Measurements from ENCODE around the gene PRR5L. TPM values are rescaled to one million over a fixed set of nuclear protein-coding genes. Genes with fewer than 3 reads are reported as not detected.

PRR5L gene
- total and polyA plus RNA-seq, 3 experiments from 2014 or later = 28.4 to 43.0 (median 32.5) TPM

DNA sequence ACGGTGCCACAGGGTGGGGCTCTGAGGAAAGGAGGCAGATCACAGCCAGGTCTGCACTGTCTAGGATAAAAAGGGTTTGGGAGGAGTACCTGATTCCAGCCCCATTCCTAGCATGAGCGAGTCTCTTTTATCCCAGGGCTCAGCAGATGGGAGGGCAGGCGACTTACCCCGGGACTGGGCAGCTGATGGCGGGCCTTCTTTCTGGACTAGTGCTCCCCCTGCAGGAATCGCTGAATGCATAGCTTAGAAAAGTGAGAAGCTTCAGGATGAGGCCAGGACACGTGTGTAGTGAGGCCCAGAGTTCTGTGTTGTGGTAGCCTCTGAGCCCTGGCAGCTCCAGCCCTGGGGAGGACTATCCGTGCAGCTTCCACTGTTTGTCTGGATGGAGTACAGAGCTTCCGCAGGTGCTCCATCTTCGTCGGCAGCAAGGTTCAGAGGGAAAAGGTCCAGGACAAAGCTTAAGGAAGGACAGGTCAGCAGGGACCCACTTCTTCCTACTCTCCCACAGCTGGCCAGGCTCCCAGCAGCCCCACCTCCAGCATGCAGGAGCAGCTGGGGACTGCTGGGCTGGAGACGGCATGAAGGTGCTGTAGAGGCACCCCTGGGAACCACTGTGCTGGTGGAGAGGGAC is 37.2 kb upstream of the PRR5L start:
- H3K9me3 Mint-ChIP-seq = no peaks in the 10 kb centered on the region
- H3K36me3 Mint-ChIP-seq = no peaks in the 10 kb centered on the region
- no peaks in the 10 kb centered on the region for H3K36me3 ChIP-seq (ENCODE audit: insufficient read depth, low read length)
- no peak for DNase-seq
- H3K4me3 ChIP-seq (ENCODE audit: low read length) = no peak overlapping the region
- peaks cover 25 to 50% of the 10 kb centered on the region in 2 donors for H3K27me3 Mint-ChIP-seq
- no peak overlapping the region for H3K4me3 Mint-ChIP-seq
- H3K4me1 ChIP-seq (ENCODE audit: insufficient read depth, low read length) = no peaks in the 10 kb centered on the region
- ChIA-PET CTCF (no interaction called here), POLR2A (no interaction called here)
- no peaks in the 10 kb centered on the region for H3K9me3 ChIP-seq (ENCODE audit: low read length)
- no peak overlapping the region for H3K27ac Mint-ChIP-seq
- no peaks in the 10 kb centered on the region for H3K4me1 Mint-ChIP-seq
- peaks cover 5% of the 10 kb centered on the region for H3K27me3 ChIP-seq (ENCODE audit: insufficient read depth, low read length, poor library complexity, severe bottlenecking)
- H3K27ac ChIP-seq (ENCODE audit: low read depth, low read length) = no peak overlapping the region

DNA sequence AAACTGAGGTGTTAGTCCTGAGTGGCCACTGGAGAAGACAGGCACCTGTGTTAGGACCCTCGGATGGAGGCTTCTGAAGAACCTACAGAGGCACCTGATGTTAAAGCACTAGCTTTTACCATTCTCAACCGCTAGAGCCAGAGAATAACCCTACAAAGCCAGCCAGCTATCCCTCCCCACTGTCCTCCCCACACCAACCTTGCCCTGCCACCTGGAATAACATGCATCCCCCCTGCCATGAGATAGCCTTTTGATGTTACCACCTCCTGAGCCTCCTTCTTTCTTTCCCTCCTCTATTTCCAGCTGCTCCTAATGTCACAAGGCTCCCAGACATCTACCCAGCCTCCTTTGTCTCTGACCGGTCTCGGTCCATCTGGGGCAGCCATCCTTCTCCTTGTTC is 35.0 kb upstream of the PRR5L start:
- no peak overlapping the region for H3K4me3 ChIP-seq (ENCODE audit: low read length)
- peaks cover 5% of the 10 kb centered on the region for H3K27me3 ChIP-seq (ENCODE audit: insufficient read depth, low read length, poor library complexity, severe bottlenecking)
- CTCF ChIA-PET = interaction anchor here (1.2 to 1.9 kb wide), 2 partner anchors 9 to 12 kb away, joined by 3 to 4 read pairs; no protein-coding TSS in a partner anchor
- H3K27me3 Mint-ChIP-seq = peaks cover 27 to 55% of the 10 kb centered on the region in 2 donors
- H3K27ac ChIP-seq (ENCODE audit: low read depth, low read length) = no peak overlapping the region
- no peaks in the 10 kb centered on the region for H3K4me1 ChIP-seq (ENCODE audit: insufficient read depth, low read length)
- no peak overlapping the region for H3K4me3 Mint-ChIP-seq
- no peaks in the 10 kb centered on the region for H3K36me3 Mint-ChIP-seq
- POLR2A ChIA-PET = no interaction called here
- DNase-seq = no peak
- H3K4me1 Mint-ChIP-seq = no peaks in the 10 kb centered on the region
- no peak overlapping the region for H3K27ac Mint-ChIP-seq
- no peaks in the 10 kb centered on the region for H3K9me3 Mint-ChIP-seq
- no peaks in the 10 kb centered on the region for H3K36me3 ChIP-seq (ENCODE audit: insufficient read depth, low read length)
- H3K9me3 ChIP-seq (ENCODE audit: low read length) = no peaks in the 10 kb centered on the region

DNA sequence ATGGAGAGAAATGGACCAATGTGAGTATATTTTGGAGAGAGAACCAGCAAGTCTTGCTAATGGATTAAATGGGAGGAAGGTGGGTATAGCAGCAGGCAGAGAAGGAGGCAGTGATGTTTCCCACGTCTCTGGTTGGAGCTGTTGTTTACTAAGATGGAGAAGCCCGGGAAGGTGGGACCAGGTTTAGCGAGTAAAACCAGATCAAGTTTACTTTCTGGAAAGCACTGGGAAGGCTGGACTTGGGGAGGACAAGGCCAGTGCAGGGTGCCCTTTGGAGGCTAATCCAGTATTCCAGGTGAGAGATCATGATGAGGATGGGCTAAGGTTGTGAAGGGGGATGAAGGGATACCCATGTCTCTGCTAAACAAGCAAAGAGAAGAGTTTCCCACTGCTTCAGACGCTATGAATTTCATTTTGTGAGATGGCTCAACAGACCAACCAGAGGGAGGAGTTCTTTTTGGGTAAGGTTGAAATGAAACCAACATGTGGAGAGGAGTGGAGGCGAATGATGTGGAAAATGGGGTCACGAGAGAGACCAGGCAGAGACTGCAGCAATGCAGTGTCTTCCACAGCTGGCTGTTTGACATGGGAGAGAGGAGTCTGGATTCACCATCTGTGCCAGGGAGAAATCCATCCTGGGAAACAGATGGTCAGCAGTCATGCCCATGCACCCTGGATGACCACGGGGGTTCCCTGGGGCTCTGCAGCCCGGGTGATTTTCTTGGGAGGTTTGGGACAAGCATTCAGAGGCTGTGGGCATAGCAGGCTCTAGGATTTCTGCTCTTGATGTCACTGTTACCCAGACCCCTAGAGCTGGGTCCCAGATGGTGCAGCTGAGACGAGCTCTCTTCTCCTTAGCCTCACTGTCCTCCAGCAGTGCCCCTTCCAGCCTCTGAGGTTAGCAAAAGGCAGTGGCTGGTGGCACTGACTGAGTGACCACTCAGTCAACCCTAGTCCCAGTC is 31.8 kb upstream of the PRR5L start:
- H3K4me3 Mint-ChIP-seq = no peak overlapping the region
- peaks cover 17 to 36% of the 10 kb centered on the region in 2 donors for H3K27me3 Mint-ChIP-seq

DNA sequence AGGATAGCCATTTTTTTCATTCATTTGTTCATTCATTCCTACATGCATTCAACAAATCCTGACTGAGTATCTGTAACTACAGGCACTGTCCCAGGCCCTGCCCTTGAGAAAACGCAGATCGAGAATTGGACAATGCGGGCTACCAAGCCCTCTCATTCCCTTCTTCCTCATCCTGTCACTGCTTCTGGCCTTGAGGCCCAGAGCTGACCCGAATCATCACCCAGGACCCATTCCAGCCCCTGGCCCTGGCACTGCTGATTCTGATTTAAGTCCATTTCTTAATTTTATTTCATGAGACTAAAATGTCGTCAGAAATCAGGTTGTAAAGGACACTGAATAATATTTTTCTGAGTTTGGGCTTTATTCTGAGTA is 31.1 kb upstream of the PRR5L start:
- CTCF ChIA-PET = interaction anchor here (1.4 to 1.7 kb wide), 3 partner anchors 15 to 654 kb away, joined by 3 to 5 read pairs (median 5); partner anchors contain the start of gene FJX1

More for the DNA sequence above, 31.8 kb upstream of the PRR5L start:
- Histone ChIP-seq H3K4me3 (ENCODE audit: low read length) (no peak overlapping the region), H3K4me1 (ENCODE audit: insufficient read depth, low read length) (no peaks in the 10 kb centered on the region), H3K27me3 (ENCODE audit: insufficient read depth, low read length, poor library complexity, severe bottlenecking) (no peaks in the 10 kb centered on the region), H3K36me3 (ENCODE audit: insufficient read depth, low read length) (no peaks in the 10 kb centered on the region), H3K27ac (ENCODE audit: low read depth, low read length) (no peak overlapping the region), H3K9me3 (ENCODE audit: low read length) (no peaks in the 10 kb centered on the region)
- Mint-ChIP-seq H3K4me1 (no peaks in the 10 kb centered on the region), H3K27ac (no peak overlapping the region), H3K36me3 (no peaks in the 10 kb centered on the region), H3K9me3 (no peaks in the 10 kb centered on the region)
- ChIA-PET CTCF (interaction anchor here (1.2 kb wide), 1 partner anchor 12 kb away, joined by 3 read pairs; no protein-coding TSS in a partner anchor), POLR2A (no interaction called here)
- DNase-seq = no peak

DNA sequence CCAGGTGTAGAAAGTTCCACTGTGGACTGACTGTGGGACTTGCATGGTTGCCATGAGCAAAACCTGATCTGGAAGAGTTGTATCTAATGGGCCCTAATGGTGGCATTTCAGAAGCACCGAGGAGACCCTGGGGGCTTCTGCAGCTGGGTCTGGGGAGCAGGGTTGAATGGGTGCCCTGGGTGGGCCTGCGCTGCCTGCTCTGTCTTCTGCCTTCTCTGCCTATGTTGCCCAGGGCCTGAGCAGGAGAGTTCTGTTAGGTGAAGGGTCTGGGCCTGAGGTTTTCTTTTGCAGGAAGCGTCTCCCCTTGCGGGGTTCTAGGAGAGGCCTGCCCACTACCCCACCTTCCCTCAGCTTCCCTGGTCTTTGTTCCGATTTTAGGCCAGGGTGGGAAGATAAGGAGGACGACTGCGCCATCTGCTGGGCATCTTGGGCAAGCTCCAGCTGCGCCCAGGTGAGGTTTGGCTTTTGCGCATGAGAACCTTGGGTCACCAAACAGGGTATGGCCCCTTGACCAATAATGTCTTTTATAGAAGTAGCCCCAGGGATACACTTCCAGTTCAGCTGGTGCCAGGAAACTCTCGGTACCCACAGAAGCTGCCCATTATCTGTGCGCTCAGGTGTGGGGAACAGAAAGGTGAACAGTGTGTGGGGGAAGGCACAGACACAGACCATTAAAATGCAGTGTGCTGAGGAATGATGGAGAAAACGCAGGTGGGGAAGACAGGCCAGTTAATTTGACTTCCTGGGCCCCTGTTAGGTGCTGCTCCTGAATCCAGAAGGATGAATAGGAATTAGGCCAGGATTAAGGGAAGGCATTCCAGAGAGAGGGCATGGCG is 30.1 kb upstream of the PRR5L start:
- POLR2A ChIA-PET = no interaction called here
- H3K4me1 Mint-ChIP-seq = no peaks in the 10 kb centered on the region

More for the DNA sequence above, 31.1 kb upstream of the PRR5L start:
- Mint-ChIP-seq H3K4me1 (no peaks in the 10 kb centered on the region), H3K9me3 (no peaks in the 10 kb centered on the region), H3K27ac (no peak overlapping the region), H3K27me3 (peaks cover 14 to 33% of the 10 kb centered on the region in 2 donors), H3K4me3 (no peak overlapping the region), H3K36me3 (peaks cover 0 to 3% (median 2%) of the 10 kb centered on the region in 3 donors)
- Histone ChIP-seq H3K9me3 (ENCODE audit: low read length) (no peaks in the 10 kb centered on the region), H3K4me1 (ENCODE audit: insufficient read depth, low read length) (no peaks in the 10 kb centered on the region), H3K4me3 (ENCODE audit: low read length) (no peak overlapping the region), H3K27me3 (ENCODE audit: insufficient read depth, low read length, poor library complexity, severe bottlenecking) (no peaks in the 10 kb centered on the region), H3K27ac (ENCODE audit: low read depth, low read length) (no peak overlapping the region), H3K36me3 (ENCODE audit: insufficient read depth, low read length) (no peaks in the 10 kb centered on the region)
- DNase-seq = no peak
- POLR2A ChIA-PET = no interaction called here

DNA sequence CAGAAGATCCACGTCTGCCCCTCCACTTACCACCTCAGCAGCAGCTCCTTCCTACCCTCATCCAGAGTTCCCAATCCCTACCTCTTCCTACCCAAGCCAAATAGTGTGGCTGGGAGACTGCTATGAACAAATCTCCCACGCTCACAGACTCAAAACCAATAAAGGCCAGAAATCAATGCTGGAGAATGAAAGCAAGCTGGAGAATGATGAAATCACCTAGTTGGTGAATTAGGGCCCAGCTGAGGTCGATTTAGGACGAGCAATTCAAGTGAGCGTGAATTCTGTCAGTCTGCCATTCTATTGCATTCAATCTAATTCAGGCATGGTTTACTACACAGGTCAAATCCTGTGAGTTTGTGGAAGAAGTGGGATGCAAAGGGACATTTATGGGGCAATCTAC is 29.3 kb upstream of the PRR5L start:
- no peaks in the 10 kb centered on the region for H3K9me3 Mint-ChIP-seq
- POLR2A ChIA-PET = no interaction called here
- no peak overlapping the region for H3K4me3 Mint-ChIP-seq
- H3K27ac Mint-ChIP-seq = no peak overlapping the region
- peaks cover 10 to 18% (median 16%) of the 10 kb centered on the region in 3 donors for H3K36me3 Mint-ChIP-seq
- H3K27me3 ChIP-seq (ENCODE audit: insufficient read depth, low read length, poor library complexity, severe bottlenecking) = no peaks in the 10 kb centered on the region
- CTCF ChIA-PET = interaction anchor here (0.8 to 2.0 kb wide), 12 partner anchors 9 to 661 kb away, joined by 3 to 7 read pairs (median 4); partner anchors contain the start of gene FJX1
- no peaks in the 10 kb centered on the region for H3K36me3 ChIP-seq (ENCODE audit: insufficient read depth, low read length)
- no peak for DNase-seq
- no peak overlapping the region for H3K27ac ChIP-seq (ENCODE audit: low read depth, low read length)
- no peaks in the 10 kb centered on the region for H3K4me1 Mint-ChIP-seq
- no peak overlapping the region for H3K4me3 ChIP-seq (ENCODE audit: low read length)
- H3K9me3 ChIP-seq (ENCODE audit: low read length) = no peaks in the 10 kb centered on the region
- no peaks in the 10 kb centered on the region for H3K4me1 ChIP-seq (ENCODE audit: insufficient read depth, low read length)
- peaks cover 4 to 16% of the 10 kb centered on the region in 2 donors for H3K27me3 Mint-ChIP-seq

More for the DNA sequence above, 30.1 kb upstream of the PRR5L start:
- H3K27ac Mint-ChIP-seq = no peak overlapping the region
- CTCF ChIA-PET = interaction anchor here (0.8 to 2.0 kb wide), 15 partner anchors 8 to 660 kb away, joined by 3 to 7 read pairs (median 4); partner anchors contain the start of genes COMMD9 and FJX1
- no peak overlapping the region for H3K4me3 Mint-ChIP-seq
- H3K9me3 Mint-ChIP-seq = no peaks in the 10 kb centered on the region
- peaks cover 9 to 24% of the 10 kb centered on the region in 2 donors for H3K27me3 Mint-ChIP-seq
- Histone ChIP-seq H3K27me3 (ENCODE audit: insufficient read depth, low read length, poor library complexity, severe bottlenecking) (no peaks in the 10 kb centered on the region), H3K4me1 (ENCODE audit: insufficient read depth, low read length) (no peaks in the 10 kb centered on the region), H3K27ac (ENCODE audit: low read depth, low read length) (no peak overlapping the region), H3K36me3 (ENCODE audit: insufficient read depth, low read length) (no peaks in the 10 kb centered on the region), H3K9me3 (ENCODE audit: low read length) (no peaks in the 10 kb centered on the region), H3K4me3 (ENCODE audit: low read length) (no peak overlapping the region)
- peak in 4 of 5 donors; percentile 9 to 34 (median 27) for DNase-seq
- peaks cover 3 to 11% (median 8%) of the 10 kb centered on the region in 3 donors for H3K36me3 Mint-ChIP-seq

DNA sequence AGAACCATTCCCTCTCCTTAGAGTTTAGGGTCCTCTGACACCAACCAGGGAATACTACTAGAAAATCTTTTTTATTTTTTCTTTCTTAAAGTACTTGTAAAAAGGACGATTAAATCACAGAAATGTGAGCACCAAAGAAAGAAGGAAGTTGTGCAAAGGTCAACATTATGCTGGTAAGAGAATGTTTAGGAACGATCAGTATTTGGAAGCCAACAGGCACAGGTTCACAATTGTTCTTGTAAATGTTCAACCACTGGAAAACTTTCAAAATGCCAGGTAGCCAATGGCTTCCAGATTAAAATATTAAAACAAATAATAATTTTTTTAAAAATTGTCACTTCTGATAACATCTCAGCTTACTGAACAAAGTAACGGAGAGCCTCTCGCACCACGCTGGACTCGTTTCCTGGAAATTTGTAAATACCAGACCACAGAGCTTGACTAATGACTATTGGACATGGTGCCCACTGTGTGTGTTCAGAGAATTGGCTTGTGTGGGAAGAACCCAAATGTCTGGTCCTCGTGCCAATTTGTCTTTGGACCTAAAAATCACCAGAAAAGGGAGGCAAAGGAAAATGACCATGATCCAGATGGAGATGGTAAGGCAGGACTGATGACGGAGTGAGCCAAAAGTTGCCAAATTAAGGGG is 27.6 kb upstream of the PRR5L start:
- Mint-ChIP-seq H3K4me3 (no peak overlapping the region), H3K4me1 (no peaks in the 10 kb centered on the region), H3K27ac (no peak overlapping the region), H3K36me3 (peaks cover 24 to 34% (median 28%) of the 10 kb centered on the region in 3 donors), H3K9me3 (peaks cover 0 to 7% (median 5%) of the 10 kb centered on the region in 5 donors), H3K27me3 (peaks cover 2 to 7% of the 10 kb centered on the region in 2 donors)
- H3K4me1 ChIP-seq (ENCODE audit: insufficient read depth, low read length) = no peaks in the 10 kb centered on the region
- ChIA-PET POLR2A (no interaction called here), CTCF (interaction anchor here (1.4 to 1.6 kb wide), 2 partner anchors 24 to 651 kb away, joined by 3 to 4 read pairs; partner anchors contain the start of gene FJX1)
- H3K9me3 ChIP-seq (ENCODE audit: low read length) = no peaks in the 10 kb centered on the region
- no peak overlapping the region for H3K4me3 ChIP-seq (ENCODE audit: low read length)
- DNase-seq = no peak
- no peak overlapping the region for H3K27ac ChIP-seq (ENCODE audit: low read depth, low read length)
- H3K36me3 ChIP-seq (ENCODE audit: insufficient read depth, low read length) = no peaks in the 10 kb centered on the region
- H3K27me3 ChIP-seq (ENCODE audit: insufficient read depth, low read length, poor library complexity, severe bottlenecking) = no peaks in the 10 kb centered on the region

All from CD8-positive, alpha-beta memory T cell (primary cell).